Dermis microvascular lymphatic vessel endothelial cell (primary cell): ENCODE results near the gene LEP. TPM values are rescaled to one million over a fixed set of nuclear protein-coding genes. Genes with fewer than 3 reads are reported as not detected.

Source experiments
- total RNA-seq: library from RNA; depleted of rRNA; stranded (reverse); fragments of >200 nt; gene quantifications from 2 replicates; pipeline ENCODE4 v1.2.1, GENCODE V29; 2014

LEP gene
- total RNA-seq, 1 donor from 2014 or later: not detected

Other genes with a start within 250 kb of the LEP start
- 0.77 and 0.89 TPM in 2 replicates for gene LRRC4, start 209.8 kb upstream of the LEP start, total RNA-seq
- 6.5 and 7.0 TPM in 2 replicates for gene RBM28, start 102.6 kb downstream of the LEP start, total RNA-seq
- gene PRRT4, start 120.4 kb downstream of the LEP start, total RNA-seq: not detected in 2 replicates
- gene IMPDH1, start 168.7 kb downstream of the LEP start, total RNA-seq: 54.9 and 63.5 TPM in 2 replicates
- 8.3 and 10.2 TPM in 2 replicates for gene HILPDA, start 214.6 kb downstream of the LEP start, total RNA-seq
- 20.1 and 22.6 TPM in 2 replicates for gene METTL2B, start 235.5 kb downstream of the LEP start, total RNA-seq